Measurements from ENCODE around the gene GNG14.

Gene GNG14

GRCh38 chr19:12694641-12695040 lies 6.8 kb downstream of the GNG14 start:
- no peak for TF ChIP-seq CTCF (IDR thresholded peaks at IDR 0.05)

- TF ChIP-seq CTCF (IDR thresholded peaks at IDR 0.05) = no peak
These were observed 7.3 kb downstream of the GNG14 start for GRCh38 chr19:12695096-12695495.

- no peak for TF ChIP-seq CTCF (IDR thresholded peaks at IDR 0.05)
These were observed 7.7 kb downstream of the GNG14 start for GRCh38 chr19:12695514-12695913.

- no peak for TF ChIP-seq CTCF (IDR thresholded peaks at IDR 0.05)
These were observed 8.2 kb downstream of the GNG14 start for GRCh38 chr19:12695997-12696365.

DNA sequence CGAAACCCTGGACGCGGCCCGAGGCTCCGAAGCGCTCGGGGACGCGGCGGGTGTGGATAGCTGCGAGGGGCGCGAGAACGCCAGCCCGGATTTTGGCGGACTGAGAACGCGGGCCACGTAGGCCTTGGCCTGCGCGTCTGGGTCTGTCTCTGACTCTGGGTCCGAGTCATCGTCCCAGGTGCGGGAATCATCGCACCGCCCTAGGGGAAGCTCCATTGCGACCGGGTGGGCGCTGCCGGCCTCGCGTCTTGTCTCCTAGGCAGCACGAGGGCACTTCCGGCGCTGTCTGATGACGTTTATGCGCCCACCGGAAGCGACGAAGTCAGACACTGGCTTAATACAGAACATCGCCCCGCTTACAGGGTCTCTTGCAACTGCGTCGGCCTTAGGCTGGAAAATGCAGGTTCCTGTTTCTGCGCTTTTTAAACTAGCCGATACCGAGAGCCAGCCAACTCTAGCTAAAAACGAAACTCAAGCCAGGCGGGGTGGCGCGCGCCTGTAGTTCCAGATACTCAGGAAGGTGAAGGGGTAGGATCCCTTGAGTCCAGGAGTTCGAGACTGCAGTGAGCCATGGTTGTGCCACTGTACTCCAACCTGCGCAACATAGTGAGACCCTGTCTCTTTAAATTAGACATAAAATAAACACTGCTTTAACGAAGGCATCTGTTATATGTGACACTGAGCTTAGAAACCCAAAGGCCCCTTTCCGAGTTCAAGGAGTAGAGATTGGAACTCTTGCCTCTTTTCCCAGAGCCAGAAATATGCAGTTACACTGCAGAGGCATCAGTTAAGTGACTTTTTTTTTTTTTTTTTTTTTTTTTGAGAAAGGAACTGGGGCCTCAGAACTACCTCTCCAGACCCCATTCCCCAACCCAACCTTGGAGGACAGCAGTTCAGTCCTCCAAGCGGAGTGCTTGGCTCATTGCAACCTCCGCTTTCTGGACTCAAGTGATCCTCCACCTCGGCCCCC lies 8.9 kb downstream of the GNG14 start, which contains the start of gene FBXW9:
Gene FBXW9 (minus strand): TSS at position 266 of the 970 bp plus-strand sequence. CDS start 50 bp downstream, at position 216.
- TF ChIP-seq CTCF (IDR thresholded peaks at IDR 0.05) = no peak

- TF ChIP-seq CTCF (IDR thresholded peaks at IDR 0.05) = no peak
These were observed 10.3 kb downstream of the GNG14 start for GRCh38 chr19:12698138-12698537.

DNA sequence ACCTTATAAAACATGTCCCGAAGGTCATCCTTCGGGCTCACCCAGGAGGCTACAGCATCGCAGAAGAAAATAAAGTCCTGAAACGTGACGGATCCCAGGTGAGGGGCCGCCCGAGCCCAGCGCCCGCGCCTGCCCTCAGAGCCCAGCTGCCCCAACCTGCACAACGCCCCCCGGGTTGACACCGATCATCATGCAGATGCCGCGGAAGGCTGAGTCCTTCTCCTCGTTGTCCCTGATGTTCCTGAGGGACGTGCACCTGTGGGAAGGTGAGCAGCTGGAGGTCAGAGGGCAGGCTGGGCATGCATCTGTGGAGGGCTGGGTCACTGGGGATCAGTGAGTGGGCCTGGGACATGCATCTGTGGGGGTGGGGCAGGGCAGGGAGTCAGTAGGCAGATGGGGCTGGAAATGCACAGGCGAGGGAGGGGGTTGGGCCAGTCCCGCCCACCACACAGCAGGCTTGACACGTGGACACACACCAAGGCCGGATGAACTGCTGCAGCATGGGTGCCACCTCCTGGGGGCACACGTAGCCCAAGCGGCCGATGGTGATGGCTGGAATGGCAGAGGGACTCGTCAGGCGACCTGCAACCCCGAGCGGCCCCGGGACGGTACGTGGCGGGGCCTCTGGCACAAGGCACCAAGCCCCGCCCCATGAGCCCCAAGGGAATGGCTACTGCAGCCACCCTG lies 13.9 kb downstream of the GNG14 start:
- TF ChIP-seq CTCF (IDR thresholded peaks at IDR 0.05) = no peak
